ENCODE measurements around the gene TTYH3. TPM values are rescaled to one million over a fixed set of nuclear protein-coding genes. Genes with fewer than 3 reads are reported as not detected.
A peak's percentile ranks its signal among the peaks of the same experiment; 100 is the strongest.

The TTYH3 gene
- total and polyA plus RNA-seq, 8 donors = 4.9 to 31.9 (median 8.6) TPM

DNA sequence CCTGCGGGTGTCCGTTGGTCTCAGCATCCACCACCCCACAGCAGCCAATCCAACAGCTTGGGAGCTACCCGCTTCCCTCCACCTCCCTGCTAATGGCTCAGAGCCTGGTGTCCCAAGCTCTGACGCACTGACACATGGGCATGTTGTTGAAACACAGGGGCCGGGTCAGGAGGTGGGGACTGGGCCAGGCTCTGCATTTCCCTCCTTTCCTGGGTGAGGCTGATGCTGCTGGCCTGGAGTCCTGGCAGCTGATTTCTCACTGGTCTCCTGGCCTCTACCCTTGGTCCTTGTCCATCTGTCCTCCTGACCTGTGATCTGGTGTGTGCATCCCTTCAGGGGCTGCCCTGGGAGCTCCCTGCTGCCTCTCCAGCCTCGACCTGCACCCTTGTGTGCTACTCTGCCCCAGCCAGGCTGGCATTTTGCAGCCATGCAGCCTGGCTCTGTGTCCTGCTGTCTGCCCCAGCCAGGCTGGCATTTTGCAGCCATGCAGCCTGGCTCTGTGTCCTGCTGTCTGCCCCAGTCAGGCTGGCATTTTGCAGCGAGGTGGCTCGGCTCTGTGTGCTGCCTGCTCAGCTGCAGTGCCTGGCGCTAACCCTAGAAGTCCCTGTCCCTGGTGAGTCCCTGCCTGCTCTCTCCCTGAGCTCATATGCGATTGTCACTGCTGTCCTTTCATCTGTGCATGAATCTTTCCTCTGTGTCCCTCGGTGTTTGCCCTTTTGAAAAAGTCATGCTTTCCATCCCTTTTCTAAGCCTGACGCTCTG, 70.2 kb downstream of the TTYH3 start:
- H3K27ac ChIP-seq = no peak overlapping the region
- H3K4me3 ChIP-seq = no peak overlapping the region
- FAIRE-seq (no peak), DNase-seq (no peak), ATAC-seq (peak in 2 of 4 donors; percentile 48 to 52)
- no peaks in the 10 kb centered on the region for H3K9me3 ChIP-seq
- H3K27me3 ChIP-seq = no peaks in the 10 kb centered on the region
- H3K4me1 ChIP-seq = no peaks in the 10 kb centered on the region
- TF ChIP-seq CTCF (IDR thresholded peaks at IDR 0.05) = no peak
- H3K36me3 ChIP-seq = no peaks in the 10 kb centered on the region
- 36 to 62% methylated on average over 12 of the region's 12 CpGs for WGBS, 2 donors
- intact Hi-C loops (cut with DNase I) = no loop called here

DNA sequence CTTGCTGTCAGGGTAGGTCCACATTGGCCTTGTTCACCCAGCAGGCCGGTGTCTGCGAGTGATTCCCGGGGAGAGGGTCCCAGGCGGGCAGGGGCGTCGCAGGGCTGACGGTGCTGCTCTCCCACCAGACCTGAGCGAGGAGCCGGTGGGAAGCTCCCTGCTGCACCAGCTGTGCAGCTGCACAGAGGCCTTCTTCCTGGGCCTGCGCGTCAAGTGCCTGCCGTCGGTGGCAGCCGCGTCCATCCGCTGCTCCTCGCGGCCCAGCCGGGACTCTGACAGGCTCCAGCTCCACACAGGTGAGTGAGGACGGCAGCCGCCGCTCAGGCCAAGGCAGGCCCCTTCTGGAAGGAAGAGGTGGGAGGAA, 70.8 kb downstream of the TTYH3 start:
- no peak for DNase-seq
- H3K9me3 ChIP-seq = no peaks in the 10 kb centered on the region
- no peaks in the 10 kb centered on the region for H3K27me3 ChIP-seq
- H3K36me3 ChIP-seq = no peaks in the 10 kb centered on the region
- 37 to 59% methylated on average over 22 of the region's 22 CpGs for WGBS, 2 donors
- no peak for ATAC-seq
- FAIRE-seq = no peak
- TF ChIP-seq CTCF (IDR thresholded peaks at IDR 0.05) = no peak
- H3K4me3 ChIP-seq = no peak overlapping the region
- no peak overlapping the region for H3K27ac ChIP-seq
- intact Hi-C loops (cut with DNase I) = no loop called here
- no peaks in the 10 kb centered on the region for H3K4me1 ChIP-seq

- Histone ChIP-seq H3K27ac (no peak overlapping the region), H3K4me1 (no peaks in the 10 kb centered on the region), H3K9me3 (no peaks in the 10 kb centered on the region), H3K36me3 (no peaks in the 10 kb centered on the region), H3K27me3 (no peaks in the 10 kb centered on the region), H3K4me3 (no peak overlapping the region)
- intact Hi-C loops (cut with DNase I) = no loop called here
- ATAC-seq = no peak
- 76 to 83% methylated on average over 14 of the region's 14 CpGs for WGBS, 2 donors
- FAIRE-seq = no peak
- TF ChIP-seq CTCF (IDR thresholded peaks at IDR 0.05) = no peak
- DNase-seq = no peak
Measured at GRCh38 chr7:2705371-2706096, 73.7 kb downstream of the TTYH3 start.

GRCh38 chr7:2706685-2707126, 74.9 kb downstream of the TTYH3 start:
- no peaks in the 10 kb centered on the region for H3K27me3 ChIP-seq
- H3K9me3 ChIP-seq = no peaks in the 10 kb centered on the region
- H3K4me3 ChIP-seq = no peak overlapping the region
- 48 to 68% methylated on average over 6 of the region's 6 CpGs for WGBS, 2 donors
- TF ChIP-seq CTCF (IDR thresholded peaks at IDR 0.05) = no peak
- no peak for FAIRE-seq
- no peak overlapping the region for H3K27ac ChIP-seq
- DNase-seq = no peak
- H3K4me1 ChIP-seq = no peaks in the 10 kb centered on the region
- no peaks in the 10 kb centered on the region for H3K36me3 ChIP-seq
- intact Hi-C loops (cut with DNase I) = no loop called here
- ATAC-seq = no peak

GRCh38 chr7:2707481-2707880, 75.7 kb downstream of the TTYH3 start:
- Histone ChIP-seq H3K4me3 (no peak overlapping the region), H3K27me3 (no peaks in the 10 kb centered on the region), H3K4me1 (no peaks in the 10 kb centered on the region), H3K27ac (no peak overlapping the region), H3K36me3 (no peaks in the 10 kb centered on the region), H3K9me3 (no peaks in the 10 kb centered on the region)
- 71 to 85% methylated on average over 8 of the region's 8 CpGs for WGBS, 2 donors
- no peak for DNase-seq
- ATAC-seq = no peak
- no peak for TF ChIP-seq CTCF (IDR thresholded peaks at IDR 0.05)
- no peak for FAIRE-seq
- intact Hi-C loops (cut with DNase I) = no loop called here
